ENCODE results near the gene TBCE.

DNA sequence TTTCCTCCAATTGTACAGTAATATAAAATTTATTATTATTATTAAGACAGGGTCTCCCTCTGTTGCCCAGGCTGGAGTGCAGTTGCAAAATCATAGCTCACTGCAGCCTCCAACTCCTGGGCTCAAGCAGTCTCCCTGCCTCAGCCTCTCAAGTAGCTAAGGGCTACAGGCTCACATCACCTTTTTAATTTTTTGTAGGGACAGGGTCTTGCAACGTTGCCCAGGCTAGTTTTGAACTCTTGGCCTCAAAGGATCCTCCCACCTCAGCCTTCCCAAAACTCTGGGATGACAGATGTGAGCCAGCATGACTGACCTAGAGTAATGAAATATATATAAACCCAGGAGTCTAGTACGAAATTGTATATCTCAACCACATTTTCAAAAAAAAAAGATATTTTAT lies 87.9 kb downstream of the TBCE start:
- no peak for TF ChIP-seq CTCF (conservative IDR thresholded peaks at IDR 0.05; ENCODE audit: low read length)
- TF ChIP-seq EZH2phosphoT487 (IDR thresholded peaks at IDR 0.05; ENCODE audit: borderline replicate concordance, low read depth, low read length) = no peak

Measured in OCI-LY7 (cell line).